PC-3 (cell line): ENCODE data around the gene COX4I1. TPM values are rescaled to one million over a fixed set of nuclear protein-coding genes. Genes with fewer than 3 reads are reported as not detected.

Experiments
- ATAC-seq: fragments of 200-7000 bp; cut with Tn5 transposase; 2 replicates; pipeline ENCODE4 v1.9.1; 2020; ENCODE audit warnings: mild to moderate bottlenecking, moderate library complexity
- BruUV-seq: library from RNA; stranded (reverse); fragments of 400-500 nt; replicated peaks from 2 replicates; lab custom pipeline; 2021; lab: Mats Ljungman, UMichigan
- CTCF ChIA-PET: fragments of 300-600 bp; sonication (Branson Sonifier 250); formaldehyde crosslinking; loops from one replicate; lab custom pipeline; 2022; ENCODE audit warnings: antibody characterized with exemption; lab: Charles Lee
- POLR2A ChIA-PET: fragments of 300-600 bp; sonication (Branson Sonifier 250); formaldehyde crosslinking; loops from one replicate; lab custom pipeline; 2022; ENCODE audit warnings: antibody characterized with exemption; ENCODE audit not compliant: unreplicated experiment; lab: Charles Lee
- DNase-seq: peaks from one replicate; pipeline ENCODE4 v3.0.0-alpha.2; 2015
- H2AFZ ChIP-seq: fragments of 300-600 bp; sonication (generic); 2 replicates; pipeline ENCODE4 v1.6.0; 2016; ENCODE audit warnings: antibody characterized with exemption, low read length
- H3F3A ChIP-seq: fragments of 300-600 bp; sonication (generic); one replicate; pipeline ENCODE4 v1.6.0; 2017; ENCODE audit warnings: antibody characterized with exemption, low read length, control low read depth, mild to moderate bottlenecking; ENCODE audit not compliant: unreplicated experiment
- H3K27ac ChIP-seq: fragments of 300-600 bp; sonication (generic); 2 replicates; pipeline ENCODE4 v1.5.1; 2016; ENCODE audit warnings: mild to moderate bottlenecking, low read length
- H3K27me3 ChIP-seq: fragments of 300-600 bp; sonication (generic); 2 replicates; pipeline ENCODE4 v1.6.1; 2016; ENCODE audit warnings: low read length, mixed read lengths
- H3K36me3 ChIP-seq: fragments of 300-600 bp; sonication (generic); 2 replicates; pipeline ENCODE4 v1.6.1; 2016; ENCODE audit warnings: low read depth, mixed run types, low read length, mixed read lengths
- H3K4me1 ChIP-seq: fragments of 300-600 bp; sonication (generic); 2 replicates; pipeline ENCODE4 v1.5.1; 2016; ENCODE audit warnings: low read length; ENCODE audit not compliant: insufficient read depth
- H3K4me2 ChIP-seq: fragments of 300-600 bp; sonication (generic); 2 replicates; pipeline ENCODE4 v1.6.0; 2016; ENCODE audit warnings: low read length
- H3K4me3 ChIP-seq: fragments of 300-600 bp; sonication (generic); 2 replicates; pipeline ENCODE4 v1.5.1; 2016; ENCODE audit warnings: mild to moderate bottlenecking, low read length, mixed read lengths
- H3K79me2 ChIP-seq: fragments of 300-600 bp; sonication (generic); 2 replicates; pipeline ENCODE4 v1.6.1; 2017; ENCODE audit warnings: low read length, mixed read lengths
- H3K9ac ChIP-seq: fragments of 300-600 bp; sonication (generic); 2 replicates; pipeline ENCODE4 v1.6.0; 2016; ENCODE audit warnings: mild to moderate bottlenecking, low read length
- H3K9me2 ChIP-seq: fragments of 300-600 bp; sonication (generic); replicated peaks from 2 replicates; pipeline ENCODE4 v1.6.1; 2016; ENCODE audit warnings: mixed run types, low read length, mixed read lengths
- H3K9me3 ChIP-seq: fragments of 300-600 bp; sonication (generic); 2 replicates; pipeline ENCODE4 v1.6.1; 2016; ENCODE audit warnings: low read length, mixed read lengths
- H4K20me1 ChIP-seq: fragments of 300-600 bp; sonication (generic); 2 replicates; pipeline ENCODE4 v1.6.1; 2016; ENCODE audit warnings: low read length, mixed read lengths
- CTCF ChIP-seq: fragments of 300-600 bp; sonication (generic); conservative IDR thresholded peaks from 2 replicates; pipeline ENCODE4 v1.5.1; 2017; ENCODE audit warnings: antibody characterized with exemption, low read depth, mild to moderate bottlenecking, low read length
- EZH2 ChIP-seq: fragments of 300-600 bp; sonication (generic); IDR thresholded peaks from one replicate; pipeline ENCODE4 v1.6.1; 2017; ENCODE audit warnings: antibody characterized with exemption, mild to moderate bottlenecking, low read length; ENCODE audit not compliant: unreplicated experiment
- EZH2phosphoT487 ChIP-seq: fragments of 300-600 bp; sonication (generic); IDR thresholded peaks from 2 replicates; pipeline ENCODE4 v1.6.1; 2018; ENCODE audit warnings: mild to moderate bottlenecking, antibody characterized with exemption, low read length, borderline replicate concordance
- intact Hi-C: fragments of 100-400 bp; cut with micrococcal nuclease; formaldehyde crosslinking; loops from 2 replicates; pipeline ENCODE4 v1.9.0; 2023
- total RNA-seq: library from RNA; depleted of rRNA; stranded (reverse); fragments of >200 nt; gene quantifications from 2 replicates; pipeline ENCODE4 v1.2.3, GENCODE V29; 2014

COX4I1 gene
- total RNA-seq, 1 experiment from 2014 or later: 598 TPM

GRCh38 chr16:85822145-85822544, 22.6 kb downstream of the COX4I1 start:
- ChIA-PET POLR2A (no interaction called here), CTCF (interaction anchor here (0.6 to 1.3 kb wide), 2 partner anchors 165 to 194 kb away, joined by 8 to 10 read pairs; no protein-coding TSS in a partner anchor)

GRCh38 chr16:85823328-85823920, 23.9 kb downstream of the COX4I1 start:
- no peak for TF ChIP-seq EZH2
- no peak for TF ChIP-seq EZH2phosphoT487
- no peak for TF ChIP-seq CTCF
- BruUV-seq: no TSS peak
- H3K27ac ChIP-seq: no peak overlapping the region

More at GRCh38 chr16:85822145-85822544, 22.6 kb downstream of the COX4I1 start:
- no peaks in the 10 kb centered on the region for H3K9me2 ChIP-seq
- H3K4me3 ChIP-seq: no peak overlapping the region
- H3K79me2 ChIP-seq: no peaks in the 10 kb centered on the region
- no peak for TF ChIP-seq EZH2phosphoT487
- no peaks in the 10 kb centered on the region for H3K4me1 ChIP-seq
- BruUV-seq: no TSS peak
- H2AFZ ChIP-seq: no peak overlapping the region
- no peaks in the 10 kb centered on the region for H3K36me3 ChIP-seq
- no peak overlapping the region for H3K4me2 ChIP-seq
- intact Hi-C loops: loop anchor here (10.0 kb wide), 1 partner anchor 73 kb away; the partner anchor contains the start of gene IRF8
- no peak overlapping the region for H3K27ac ChIP-seq
- no peaks in the 10 kb centered on the region for H3F3A ChIP-seq
- DNase-seq (no peak), ATAC-seq (no peak)
- H3K9me3 ChIP-seq: no peaks in the 10 kb centered on the region
- H4K20me1 ChIP-seq: no peaks in the 10 kb centered on the region
- peaks cover 18% of the 10 kb centered on the region for H3K27me3 ChIP-seq
- no peak overlapping the region for H3K9ac ChIP-seq

GRCh38 chr16:85824161-85825135, 25.0 kb downstream of the COX4I1 start:
- H3K4me2 ChIP-seq: no peak overlapping the region
- TF ChIP-seq CTCF (no peak), EZH2 (no peak), EZH2phosphoT487 (no peak)
- no peak overlapping the region for H3K4me3 ChIP-seq
- no peak overlapping the region for H3K9ac ChIP-seq
- H3K9me2 ChIP-seq: no peaks in the 10 kb centered on the region
- H3K27ac ChIP-seq: no peak overlapping the region
- H3K9me3 ChIP-seq: no peaks in the 10 kb centered on the region
- H4K20me1 ChIP-seq: no peaks in the 10 kb centered on the region
- no peak overlapping the region for H2AFZ ChIP-seq
- no peaks in the 10 kb centered on the region for H3F3A ChIP-seq
- CTCF ChIA-PET: no interaction called here
- intact Hi-C loops: loop anchor here (10.0 kb wide), 1 partner anchor 70 kb away; the partner anchor contains the start of gene IRF8
- H3K79me2 ChIP-seq: no peaks in the 10 kb centered on the region
- H3K27me3 ChIP-seq: peaks cover 40% of the 10 kb centered on the region
- no peaks in the 10 kb centered on the region for H3K36me3 ChIP-seq
- no TSS peak for BruUV-seq
- no peaks in the 10 kb centered on the region for H3K4me1 ChIP-seq
- ATAC-seq (no peak), DNase-seq (no peak)
- POLR2A ChIA-PET: no interaction called here

More at GRCh38 chr16:85823328-85823920, 23.9 kb downstream of the COX4I1 start:
- Histone ChIP-seq H3K36me3 (no peaks in the 10 kb centered on the region), H3K9me2 (no peaks in the 10 kb centered on the region), H3K4me1 (no peaks in the 10 kb centered on the region), H3K27me3 (peaks cover 30% of the 10 kb centered on the region), H3K79me2 (no peaks in the 10 kb centered on the region), H4K20me1 (no peaks in the 10 kb centered on the region), H3K4me2 (no peak overlapping the region), H3K9me3 (no peaks in the 10 kb centered on the region), H3K4me3 (no peak overlapping the region), H3F3A (no peaks in the 10 kb centered on the region), H2AFZ (no peak overlapping the region), H3K9ac (no peak overlapping the region)
- ChIA-PET POLR2A (no interaction called here), CTCF (no interaction called here)
- DNase-seq (no peak), ATAC-seq (no peak)
- intact Hi-C loops: loop anchor here (10.0 kb wide), 1 partner anchor 71 kb away; the partner anchor contains the start of gene IRF8
